Stimulated activated CD8-positive, alpha-beta memory T cell treated with anti-CD3 and anti-CD28 coated beads, Interleukin-15, amount 100 ng/mL, for 1 hour (primary cell): Measurements from ENCODE around the gene NETO2.

Experiments
- DNase-seq: peaks from one replicate; pipeline ENCODE4 v3.0.0-alpha.2; 2020; ENCODE audit warnings: low read depth

NETO2 gene

DNA sequence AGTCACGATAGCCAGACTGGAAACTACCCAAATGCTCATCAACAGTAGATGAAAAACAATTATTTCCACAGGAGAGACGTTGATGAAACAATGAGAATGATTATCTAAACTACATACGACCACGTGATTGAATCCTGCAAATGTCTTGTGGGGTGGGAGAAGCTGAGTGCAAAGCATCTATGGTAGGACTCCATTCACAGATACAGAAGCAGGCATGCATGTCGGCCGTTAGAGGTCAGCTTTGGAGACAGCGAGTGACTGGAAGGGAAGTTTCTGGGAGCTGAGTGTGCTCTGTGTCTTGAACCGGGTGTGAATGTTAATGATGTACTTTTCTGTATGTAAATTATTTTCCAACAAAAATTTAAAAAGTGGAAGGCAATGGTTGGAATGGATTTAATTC is 98.7 kb downstream of the NETO2 start:
- no peak for DNase-seq

DNA sequence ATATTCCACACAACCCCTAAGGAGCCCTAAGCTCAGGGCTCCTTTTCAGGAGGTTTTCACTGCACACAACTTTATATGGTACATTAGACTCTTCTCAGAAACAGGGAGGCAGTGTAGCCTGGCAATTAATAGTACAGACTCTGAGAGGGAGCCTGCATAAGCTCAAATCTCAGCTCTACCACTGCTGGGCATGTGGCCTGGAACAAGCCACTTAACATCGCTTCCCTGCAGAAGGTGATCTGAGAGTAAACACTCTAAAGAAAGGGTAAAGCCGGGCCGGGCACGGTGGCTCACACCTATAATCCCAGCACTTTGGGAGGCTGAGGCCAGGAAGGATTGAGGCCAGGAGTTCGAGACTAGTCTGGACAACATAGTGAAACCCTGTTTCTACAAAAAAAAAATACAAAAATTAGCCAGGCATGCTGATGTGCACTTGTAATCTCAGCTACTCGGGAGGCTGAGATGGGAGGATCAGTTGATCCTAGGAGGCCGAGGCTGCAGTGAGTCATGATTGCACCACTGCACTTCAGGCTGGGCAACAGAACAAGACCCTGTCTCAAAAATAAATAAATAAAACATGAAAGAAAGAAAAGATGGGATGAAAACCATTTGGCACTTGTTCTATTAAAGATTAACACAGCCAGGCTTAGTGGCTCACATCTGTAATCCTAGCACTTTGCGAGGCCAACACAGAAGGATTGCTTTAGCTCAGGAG is 99.6 kb downstream of the NETO2 start:
- no peak for DNase-seq

DNA sequence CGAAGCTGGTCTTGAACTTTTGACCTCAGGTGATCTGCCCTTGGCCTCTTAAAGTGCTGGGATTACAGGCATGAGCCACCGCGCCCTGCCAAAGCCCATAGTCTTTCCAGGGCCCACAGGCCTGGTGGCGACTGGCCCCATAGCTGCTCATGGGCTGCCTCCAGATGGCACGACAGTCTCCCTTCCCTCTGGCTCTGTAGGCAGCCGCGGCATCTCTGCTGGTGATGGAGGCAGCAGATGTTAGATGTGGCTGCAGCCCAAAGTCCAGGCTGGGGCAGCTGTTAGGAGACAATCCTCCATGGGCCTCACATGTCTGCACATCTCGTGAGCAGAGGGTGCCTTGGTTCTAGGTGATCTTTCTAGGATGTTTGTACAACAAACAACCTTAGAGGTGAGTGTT is 100.5 kb downstream of the NETO2 start:
- no peak for DNase-seq

DNA sequence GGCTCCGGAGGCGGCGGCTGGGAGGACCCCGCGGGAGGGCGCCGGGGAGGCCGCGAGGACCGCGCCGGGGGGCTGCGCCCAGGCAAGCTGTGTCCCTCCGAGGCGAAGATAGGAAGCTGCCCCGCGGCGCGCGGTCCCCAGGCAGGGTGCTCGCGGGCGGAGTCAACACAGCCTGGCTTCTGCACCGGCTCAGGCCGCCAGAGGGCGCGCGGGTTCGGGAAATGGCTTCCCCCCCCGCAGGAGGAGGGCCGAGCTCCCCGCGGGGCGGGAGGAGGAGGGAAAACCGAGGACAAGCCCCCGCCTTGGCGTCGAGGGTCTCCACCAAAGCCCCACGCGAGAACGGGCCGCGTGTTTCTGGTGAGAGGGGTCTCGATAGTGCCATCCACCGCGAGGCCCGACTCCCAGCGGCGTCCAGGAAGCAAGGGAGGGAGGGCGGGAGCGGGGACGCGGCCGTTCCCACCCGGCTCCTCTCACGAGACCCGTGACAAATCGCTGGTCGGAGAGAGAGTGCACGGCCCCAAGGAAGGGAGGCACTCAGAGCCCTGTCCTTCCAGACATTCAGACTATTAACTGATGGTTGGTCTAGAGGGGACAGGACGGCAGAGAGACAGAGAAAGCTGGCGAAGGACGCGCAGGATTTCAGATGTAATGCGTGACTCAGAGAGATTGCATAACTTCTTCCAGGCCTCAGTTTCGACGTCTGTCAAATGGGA is 105.8 kb downstream of the NETO2 start:
- DNase-seq = peak; percentile 88

DNA sequence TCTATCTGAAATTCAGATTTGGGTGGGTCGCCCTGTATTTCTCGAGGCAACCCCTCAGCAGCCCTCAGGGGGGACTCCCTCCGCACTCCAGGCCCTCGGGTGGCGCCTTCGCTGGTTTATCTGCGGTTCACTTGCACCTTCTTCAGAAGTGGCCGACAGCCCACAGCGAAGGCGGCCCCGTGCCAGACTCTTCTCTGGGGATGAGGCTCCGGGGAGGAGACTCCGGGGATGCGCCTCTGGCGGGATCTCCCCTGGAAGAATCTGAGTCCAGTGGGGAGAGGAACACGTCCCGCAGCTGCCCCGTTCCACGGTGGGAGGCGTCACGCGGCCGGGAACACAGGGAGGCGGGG is 106.4 kb downstream of the NETO2 start:
- no peak for DNase-seq

DNA sequence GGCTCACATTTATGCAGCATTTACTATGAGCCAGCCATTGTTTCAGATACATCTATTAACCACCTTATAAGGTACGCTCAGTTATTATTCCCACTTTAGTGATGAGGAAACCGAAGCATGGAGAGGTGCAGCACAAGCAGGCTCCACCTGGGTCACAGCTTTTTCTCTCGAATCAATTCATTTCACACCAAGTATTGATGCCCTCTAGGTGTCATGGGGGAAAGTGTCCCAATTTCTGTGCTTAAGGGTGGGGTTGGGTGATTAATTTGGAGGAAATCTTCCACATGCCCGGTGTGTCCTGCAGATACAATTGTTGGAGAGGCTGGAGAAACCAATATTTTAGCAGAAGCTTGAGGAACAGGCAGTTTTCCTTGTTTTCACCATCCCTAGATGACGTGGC is 107.5 kb downstream of the NETO2 start:
- DNase-seq = no peak

DNA sequence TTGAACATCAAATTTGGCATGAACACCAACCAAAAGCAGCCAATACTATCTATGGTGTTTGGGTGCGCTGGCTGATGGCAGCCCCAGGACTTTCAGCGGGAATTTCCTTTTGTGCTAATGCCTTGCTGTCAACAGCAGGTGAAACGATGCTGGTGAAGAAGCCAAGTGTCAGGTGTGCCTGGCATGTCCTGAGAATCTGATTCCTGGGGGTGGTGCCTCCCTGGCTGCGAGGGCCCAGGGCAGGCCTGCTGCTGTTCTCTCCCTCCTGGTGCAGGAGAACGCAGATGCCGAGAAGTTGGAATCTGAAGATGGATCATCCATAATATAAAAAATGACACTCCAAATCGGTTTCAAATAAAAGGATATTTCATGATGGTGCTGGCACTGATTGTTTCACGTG is 108.3 kb downstream of the NETO2 start:
- DNase-seq = no peak

DNA sequence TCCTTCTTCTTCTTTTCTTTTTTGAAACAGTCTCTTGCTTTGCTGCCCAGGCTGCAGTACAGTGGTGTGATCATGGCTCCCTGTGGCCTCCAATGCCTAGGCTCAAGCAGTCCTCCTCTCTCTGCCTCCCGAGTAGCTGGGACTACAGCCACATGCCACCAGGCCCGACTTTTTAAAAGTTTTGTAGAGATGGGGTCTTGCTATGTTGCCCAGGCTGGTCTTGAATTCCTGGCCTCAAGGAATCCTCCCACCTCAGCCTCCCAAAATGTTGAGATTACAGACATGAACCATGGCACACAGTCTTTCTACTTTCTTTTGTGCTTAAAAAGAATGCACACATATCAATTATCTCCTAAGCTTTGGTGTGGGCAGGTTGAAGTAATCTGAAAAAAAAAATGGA is 109.3 kb downstream of the NETO2 start:
- DNase-seq = no peak

DNA sequence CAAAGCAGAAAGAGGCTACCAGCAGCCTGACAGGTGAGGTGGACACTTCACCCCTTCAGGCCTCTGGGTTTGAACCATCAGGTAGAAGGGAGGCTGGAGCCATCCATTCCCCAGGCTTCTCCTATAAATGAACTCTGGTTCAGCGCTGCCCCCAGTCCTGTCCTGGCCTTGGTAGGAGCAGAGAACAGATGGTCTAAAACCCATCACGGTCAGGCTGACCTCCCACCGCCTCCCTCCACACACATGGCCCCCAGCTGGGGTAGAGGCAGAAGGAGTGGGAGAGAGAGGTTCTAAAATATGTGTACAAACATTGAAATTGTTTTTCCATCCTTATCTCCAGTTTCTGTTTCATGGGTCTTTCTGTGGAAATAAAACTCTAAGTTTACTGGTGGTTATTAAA is 110.6 kb downstream of the NETO2 start:
- no peak for DNase-seq

DNA sequence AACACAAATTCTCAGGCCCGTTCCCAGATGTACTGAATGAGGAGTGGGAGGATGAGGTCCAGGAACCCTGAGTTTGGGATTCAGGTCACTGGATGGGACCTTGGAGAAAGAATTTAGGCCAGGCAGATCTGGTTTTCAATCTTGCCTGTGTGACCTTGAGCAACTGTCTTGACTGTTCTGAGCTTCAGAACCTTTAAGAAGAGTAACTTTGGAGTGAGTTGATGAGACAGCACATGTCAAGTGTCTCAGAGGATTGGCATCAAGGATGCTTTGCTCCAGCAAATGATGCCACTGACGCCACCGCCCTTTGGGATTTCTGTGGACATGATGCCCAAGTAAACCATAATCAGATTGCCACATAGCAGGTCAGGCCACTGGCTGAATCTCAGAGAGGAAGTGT is 114.0 kb downstream of the NETO2 start:
- no peak for DNase-seq

DNA sequence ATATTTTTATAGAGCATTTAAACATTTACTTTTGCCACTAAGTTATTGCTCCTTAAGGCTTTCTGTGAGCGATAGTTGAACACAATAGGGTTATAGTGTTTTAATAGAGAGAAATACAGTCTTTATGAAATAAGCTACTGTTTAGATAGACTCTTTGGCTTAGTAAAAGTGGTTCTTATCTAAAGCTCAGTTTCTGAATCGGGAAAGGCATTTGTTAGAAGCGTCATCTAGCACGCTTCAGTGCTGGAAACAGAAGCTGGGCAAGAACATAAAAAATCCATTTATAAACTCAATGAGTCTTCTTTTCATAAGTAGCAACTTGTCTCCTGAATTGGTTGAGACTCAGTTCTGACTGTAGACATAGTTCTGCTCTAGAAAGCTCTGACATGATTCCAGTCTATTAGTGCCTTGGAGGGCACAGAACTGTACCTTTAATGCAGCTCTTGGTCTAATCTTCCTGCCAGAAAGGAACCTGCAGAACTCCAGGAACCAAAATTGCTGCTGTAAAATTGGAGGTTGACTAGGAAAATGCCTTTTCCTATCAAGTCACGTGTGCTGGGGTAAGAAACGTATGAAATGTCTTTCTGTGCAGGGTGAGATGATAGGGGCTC is 114.9 kb downstream of the NETO2 start:
- no peak for DNase-seq
